A549 (cell line): ENCODE data around the gene P2RX4.

Experiments
- EP300 ChIP-seq, 2 experiments: fragments of >200 bp; sonication (Bioruptor Twin); formaldehyde crosslinking; IDR thresholded peaks; 2 replicates in 1 of 2; 3 replicates in 1 of 2; pipeline ENCODE4 v1.6.1; 2016 to 2017
- POLR2A ChIP-seq: IDR thresholded peaks from 2 replicates; pipeline ENCODE4 v1.6.1; 2012; ENCODE audit warnings: mild to moderate bottlenecking, low read length
- RAD21 ChIP-seq, 2 experiments: fragments of >200 bp in 1 of 2; sonication (Bioruptor Twin) in 1 of 2; formaldehyde crosslinking in 1 of 2; IDR thresholded peaks in 1 of 2; conservative IDR thresholded peaks in 1 of 2; 2 replicates in 1 of 2; 3 replicates in 1 of 2; pipeline ENCODE4 v1.6.1; 2012 to 2018; ENCODE audit warnings: inconsistent platforms in 1 of 2
- SMC3 ChIP-seq: fragments of >200 bp; sonication (Bioruptor Twin); formaldehyde crosslinking; IDR thresholded peaks from 3 replicates; pipeline ENCODE4 v1.6.1; 2018; ENCODE audit warnings: inconsistent platforms
- SREBF2 ChIP-seq: fragments of 450-650 bp; IDR thresholded peaks from 2 replicates; pipeline ENCODE4 v1.6.1; 2014; ENCODE audit warnings: mild to moderate bottlenecking, moderate library complexity
- TF ChIP-seq, protein P1 (sequence below): fragments of >200 bp; sonication (Bioruptor Twin); formaldehyde crosslinking; IDR thresholded peaks from 3 replicates; pipeline ENCODE4 v1.5.1; 2016
- TF ChIP-seq, protein P2 (sequence below): fragments of 200-600 bp; sonication (generic); IDR thresholded peaks from 2 replicates; pipeline ENCODE4 v1.6.1; 2016; ENCODE audit warnings: antibody characterized with exemption, mild to moderate bottlenecking, moderate library complexity
- TF ChIP-seq, protein P3 (sequence below): fragments of 450-650 bp; IDR thresholded peaks from 2 replicates; pipeline ENCODE4 v1.6.1; 2014; ENCODE audit warnings: antibody characterized with exemption

DNA sequence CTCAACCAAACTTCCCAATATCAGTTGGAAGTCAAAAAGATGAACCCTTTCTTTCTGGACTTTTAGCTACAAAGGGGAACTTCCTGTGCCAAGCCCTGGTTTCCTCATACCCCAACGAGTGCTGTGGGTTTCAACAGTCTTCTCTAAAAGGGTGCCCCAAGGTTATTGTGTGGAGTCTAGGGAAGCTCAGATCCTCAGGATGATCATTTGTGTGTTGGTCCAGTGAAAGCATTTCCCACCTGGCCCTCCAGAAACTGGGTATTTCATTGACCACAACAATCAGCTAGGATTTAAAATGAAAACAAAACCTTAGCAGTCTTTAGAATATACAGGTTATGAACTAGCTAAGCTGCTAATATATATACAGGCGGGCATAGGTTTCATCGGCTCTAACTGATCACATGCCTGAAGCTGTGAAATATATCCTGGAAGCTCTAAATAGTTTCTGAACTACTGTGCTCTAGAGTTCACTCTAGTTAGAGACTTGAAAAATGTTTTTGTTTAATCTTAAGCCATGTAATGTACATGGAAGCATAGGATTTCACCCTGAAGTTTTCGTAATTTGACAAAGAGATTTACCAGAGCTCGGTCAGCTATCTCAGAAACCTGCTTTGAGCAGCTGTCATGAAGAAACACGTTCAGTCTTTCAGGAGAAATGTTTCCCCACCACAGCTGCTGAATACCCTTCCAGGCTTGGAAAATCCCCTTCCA is 29.6 kb downstream of the P2RX4 start:
- TF ChIP-seq, protein P1, sequence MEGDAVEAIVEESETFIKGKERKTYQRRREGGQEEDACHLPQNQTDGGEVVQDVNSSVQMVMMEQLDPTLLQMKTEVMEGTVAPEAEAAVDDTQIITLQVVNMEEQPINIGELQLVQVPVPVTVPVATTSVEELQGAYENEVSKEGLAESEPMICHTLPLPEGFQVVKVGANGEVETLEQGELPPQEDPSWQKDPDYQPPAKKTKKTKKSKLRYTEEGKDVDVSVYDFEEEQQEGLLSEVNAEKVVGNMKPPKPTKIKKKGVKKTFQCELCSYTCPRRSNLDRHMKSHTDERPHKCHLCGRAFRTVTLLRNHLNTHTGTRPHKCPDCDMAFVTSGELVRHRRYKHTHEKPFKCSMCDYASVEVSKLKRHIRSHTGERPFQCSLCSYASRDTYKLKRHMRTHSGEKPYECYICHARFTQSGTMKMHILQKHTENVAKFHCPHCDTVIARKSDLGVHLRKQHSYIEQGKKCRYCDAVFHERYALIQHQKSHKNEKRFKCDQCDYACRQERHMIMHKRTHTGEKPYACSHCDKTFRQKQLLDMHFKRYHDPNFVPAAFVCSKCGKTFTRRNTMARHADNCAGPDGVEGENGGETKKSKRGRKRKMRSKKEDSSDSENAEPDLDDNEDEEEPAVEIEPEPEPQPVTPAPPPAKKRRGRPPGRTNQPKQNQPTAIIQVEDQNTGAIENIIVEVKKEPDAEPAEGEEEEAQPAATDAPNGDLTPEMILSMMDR = no peak
- TF ChIP-seq SREBF2 (no peak), SMC3 (no peak), EP300 (IDR thresholded peaks at IDR 0.05) (no peak), POLR2A (no peak), RAD21 (conservative IDR thresholded peaks at IDR 0.05 in 1 of 2, IDR thresholded peaks at IDR 0.05 in 1 of 2) (no peak)
- TF ChIP-seq, protein P2, sequence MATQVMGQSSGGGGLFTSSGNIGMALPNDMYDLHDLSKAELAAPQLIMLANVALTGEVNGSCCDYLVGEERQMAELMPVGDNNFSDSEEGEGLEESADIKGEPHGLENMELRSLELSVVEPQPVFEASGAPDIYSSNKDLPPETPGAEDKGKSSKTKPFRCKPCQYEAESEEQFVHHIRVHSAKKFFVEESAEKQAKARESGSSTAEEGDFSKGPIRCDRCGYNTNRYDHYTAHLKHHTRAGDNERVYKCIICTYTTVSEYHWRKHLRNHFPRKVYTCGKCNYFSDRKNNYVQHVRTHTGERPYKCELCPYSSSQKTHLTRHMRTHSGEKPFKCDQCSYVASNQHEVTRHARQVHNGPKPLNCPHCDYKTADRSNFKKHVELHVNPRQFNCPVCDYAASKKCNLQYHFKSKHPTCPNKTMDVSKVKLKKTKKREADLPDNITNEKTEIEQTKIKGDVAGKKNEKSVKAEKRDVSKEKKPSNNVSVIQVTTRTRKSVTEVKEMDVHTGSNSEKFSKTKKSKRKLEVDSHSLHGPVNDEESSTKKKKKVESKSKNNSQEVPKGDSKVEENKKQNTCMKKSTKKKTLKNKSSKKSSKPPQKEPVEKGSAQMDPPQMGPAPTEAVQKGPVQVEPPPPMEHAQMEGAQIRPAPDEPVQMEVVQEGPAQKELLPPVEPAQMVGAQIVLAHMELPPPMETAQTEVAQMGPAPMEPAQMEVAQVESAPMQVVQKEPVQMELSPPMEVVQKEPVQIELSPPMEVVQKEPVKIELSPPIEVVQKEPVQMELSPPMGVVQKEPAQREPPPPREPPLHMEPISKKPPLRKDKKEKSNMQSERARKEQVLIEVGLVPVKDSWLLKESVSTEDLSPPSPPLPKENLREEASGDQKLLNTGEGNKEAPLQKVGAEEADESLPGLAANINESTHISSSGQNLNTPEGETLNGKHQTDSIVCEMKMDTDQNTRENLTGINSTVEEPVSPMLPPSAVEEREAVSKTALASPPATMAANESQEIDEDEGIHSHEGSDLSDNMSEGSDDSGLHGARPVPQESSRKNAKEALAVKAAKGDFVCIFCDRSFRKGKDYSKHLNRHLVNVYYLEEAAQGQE = no peak
- TF ChIP-seq, protein P3, sequence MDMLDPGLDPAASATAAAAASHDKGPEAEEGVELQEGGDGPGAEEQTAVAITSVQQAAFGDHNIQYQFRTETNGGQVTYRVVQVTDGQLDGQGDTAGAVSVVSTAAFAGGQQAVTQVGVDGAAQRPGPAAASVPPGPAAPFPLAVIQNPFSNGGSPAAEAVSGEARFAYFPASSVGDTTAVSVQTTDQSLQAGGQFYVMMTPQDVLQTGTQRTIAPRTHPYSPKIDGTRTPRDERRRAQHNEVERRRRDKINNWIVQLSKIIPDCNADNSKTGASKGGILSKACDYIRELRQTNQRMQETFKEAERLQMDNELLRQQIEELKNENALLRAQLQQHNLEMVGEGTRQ = no peak
